NCI-H1105 (cell line): ENCODE results near the gene TSPAN9.

Experiments
- DNase-seq: peaks from one replicate; lab custom pipeline; 2025; lab: John Stamatoyannopoulos, UW

Gene TSPAN9

GRCh38 chr12:3141339-3142321 is 64.5 kb downstream of the TSPAN9 start:
- DNase-seq, result no peak

GRCh38 chr12:3142386-3142785 is 65.2 kb downstream of the TSPAN9 start:
- no peak for DNase-seq

- no peak for DNase-seq
These were observed 67.3 kb downstream of the TSPAN9 start for GRCh38 chr12:3144495-3144894.

GRCh38 chr12:3145033-3145432 is 67.9 kb downstream of the TSPAN9 start:
- DNase-seq, result no peak

- DNase-seq, result no peak
These were observed 68.5 kb downstream of the TSPAN9 start for GRCh38 chr12:3145546-3146310.

- no peak for DNase-seq
These were observed 70.1 kb downstream of the TSPAN9 start for GRCh38 chr12:3147260-3147659.

GRCh38 chr12:3148366-3149000 is 71.3 kb downstream of the TSPAN9 start:
- DNase-seq, result no peak

GRCh38 chr12:3149515-3150307 is 72.5 kb downstream of the TSPAN9 start:
- DNase-seq, result no peak

GRCh38 chr12:3150308-3150670 is 73.1 kb downstream of the TSPAN9 start:
- no peak for DNase-seq

GRCh38 chr12:3150931-3151835 is 74.0 kb downstream of the TSPAN9 start:
- no peak for DNase-seq

- peak; percentile 47 for DNase-seq
These were observed 74.9 kb downstream of the TSPAN9 start for GRCh38 chr12:3152011-3152511.

- no peak for DNase-seq
These were observed 75.7 kb downstream of the TSPAN9 start for GRCh38 chr12:3152892-3153291.

GRCh38 chr12:3154006-3154405 is 76.8 kb downstream of the TSPAN9 start:
- DNase-seq, result no peak

- no peak for DNase-seq
These were observed 78.7 kb downstream of the TSPAN9 start for GRCh38 chr12:3155702-3156370.

GRCh38 chr12:3157581-3158323 is 80.6 kb downstream of the TSPAN9 start:
- DNase-seq, result no peak

- DNase-seq, result no peak
These were observed 81.8 kb downstream of the TSPAN9 start for GRCh38 chr12:3158851-3159465.

- DNase-seq, result no peak
These were observed 82.9 kb downstream of the TSPAN9 start for GRCh38 chr12:3160081-3160480.

- DNase-seq, result no peak
These were observed 84.7 kb downstream of the TSPAN9 start for GRCh38 chr12:3161861-3162260.
